ENCODE data around the gene GPC3.

GPC3 gene

DNA sequence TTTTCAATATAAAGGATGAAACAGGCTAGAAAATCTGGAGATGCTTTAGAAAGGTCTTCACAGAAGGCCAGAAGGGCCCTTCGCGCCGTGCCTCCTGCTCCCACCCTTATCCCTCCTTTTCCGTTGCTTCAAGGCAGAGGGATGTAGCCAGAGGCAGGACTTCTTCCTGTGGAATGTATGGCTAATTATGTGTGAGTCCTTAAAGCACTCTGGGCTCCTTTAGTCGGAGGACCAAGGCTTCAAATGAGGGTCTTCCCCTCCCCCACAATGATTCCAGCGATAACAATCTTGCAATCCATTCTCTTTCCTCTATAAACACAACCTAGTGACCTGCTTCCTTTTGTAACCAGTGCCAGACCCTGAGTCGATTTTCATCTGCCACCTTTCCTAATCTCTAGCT lies 103.5 kb downstream of the GPC3 start:
- H3K27me3 Mint-ChIP-seq = peaks cover 5% of the 10 kb centered on the region
- no peaks in the 10 kb centered on the region for H3K36me3 Mint-ChIP-seq (ENCODE audit: low read depth)
- H3K4me1 Mint-ChIP-seq (ENCODE audit: low read depth) = no peaks in the 10 kb centered on the region

GRCh38 chrX:133881007-133881406 lies 104.4 kb downstream of the GPC3 start:
- H3K27ac Mint-ChIP-seq = no peak overlapping the region
- H3K27me3 Mint-ChIP-seq = peaks cover 5% of the 10 kb centered on the region
- no peaks in the 10 kb centered on the region for H3K4me1 Mint-ChIP-seq (ENCODE audit: low read depth)
- H3K9me3 Mint-ChIP-seq = no peaks in the 10 kb centered on the region
- no peaks in the 10 kb centered on the region for H3K36me3 Mint-ChIP-seq (ENCODE audit: low read depth)
- H3K4me3 Mint-ChIP-seq = no peak overlapping the region

More for the DNA sequence above, 103.5 kb downstream of the GPC3 start:
- Mint-ChIP-seq H3K9me3 (no peaks in the 10 kb centered on the region), H3K4me3 (no peak overlapping the region), H3K27ac (no peak overlapping the region)

DNA sequence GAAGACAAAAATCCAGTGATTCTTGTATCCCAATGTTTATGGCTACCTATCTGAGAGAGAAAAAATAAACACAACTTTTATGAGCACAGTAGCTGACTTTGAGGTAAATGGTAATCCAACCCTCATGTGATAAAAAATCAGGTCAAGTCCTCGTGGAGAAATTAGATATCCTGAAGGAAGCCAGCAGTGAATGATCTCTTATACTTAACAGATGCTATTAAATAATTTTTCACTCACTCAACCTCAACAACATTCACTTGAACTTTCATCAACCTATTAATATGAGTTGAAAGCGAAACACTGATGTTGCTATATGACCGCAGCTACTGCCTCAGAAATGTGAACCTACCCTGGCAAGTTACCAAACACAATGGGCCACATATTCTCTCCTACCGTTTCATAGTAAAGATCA lies 105.4 kb downstream of the GPC3 start:
- Mint-ChIP-seq H3K27ac (no peak overlapping the region), H3K36me3 (ENCODE audit: low read depth) (no peaks in the 10 kb centered on the region), H3K4me1 (ENCODE audit: low read depth) (no peaks in the 10 kb centered on the region), H3K9me3 (no peaks in the 10 kb centered on the region), H3K4me3 (no peak overlapping the region), H3K27me3 (peaks cover 5% of the 10 kb centered on the region)

DNA sequence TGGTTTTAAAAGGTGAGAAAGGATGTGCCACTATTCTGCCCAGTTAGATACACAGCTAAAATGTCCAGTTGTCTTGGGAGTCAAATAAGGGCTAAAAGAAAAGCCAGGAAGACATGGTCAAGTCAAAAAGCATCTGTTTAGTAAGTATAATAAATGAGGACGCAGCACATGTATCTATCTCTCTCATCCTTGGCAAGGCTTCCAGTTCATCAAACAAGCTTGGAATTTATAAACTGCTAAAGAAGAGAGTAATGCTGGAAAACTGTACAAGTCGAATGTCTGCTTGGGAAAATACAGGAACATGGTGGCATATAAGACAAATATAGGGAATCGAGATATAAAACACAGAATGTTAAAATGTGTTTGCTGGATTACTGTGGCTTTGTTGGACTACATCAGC lies 106.7 kb downstream of the GPC3 start:
- Mint-ChIP-seq H3K4me3 (no peak overlapping the region), H3K4me1 (ENCODE audit: low read depth) (no peaks in the 10 kb centered on the region), H3K27me3 (peaks cover 5% of the 10 kb centered on the region), H3K36me3 (ENCODE audit: low read depth) (no peaks in the 10 kb centered on the region), H3K9me3 (no peaks in the 10 kb centered on the region), H3K27ac (no peak overlapping the region)

DNA sequence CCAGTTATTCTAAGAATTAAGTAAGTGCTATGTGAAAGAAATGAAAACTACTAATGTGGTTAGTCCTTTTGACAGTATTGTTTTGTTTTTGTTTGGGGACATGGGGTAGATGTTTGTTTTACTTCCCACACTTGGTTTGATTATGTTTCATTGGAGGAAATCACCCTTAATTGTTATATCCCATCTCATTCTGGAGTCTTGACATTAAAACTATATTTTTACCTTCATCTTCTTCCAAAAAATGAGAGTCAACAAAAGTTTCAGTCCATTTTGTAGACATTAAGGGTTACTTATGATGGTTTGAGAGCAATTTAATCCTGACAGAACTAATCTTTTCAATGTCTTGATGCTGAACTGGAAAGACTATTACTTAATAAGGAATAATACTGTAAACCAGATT lies 108.7 kb downstream of the GPC3 start:
- Mint-ChIP-seq H3K9me3 (no peaks in the 10 kb centered on the region), H3K27me3 (peaks cover 5% of the 10 kb centered on the region), H3K4me3 (no peak overlapping the region), H3K4me1 (ENCODE audit: low read depth) (no peaks in the 10 kb centered on the region), H3K36me3 (ENCODE audit: low read depth) (no peaks in the 10 kb centered on the region), H3K27ac (no peak overlapping the region)

DNA sequence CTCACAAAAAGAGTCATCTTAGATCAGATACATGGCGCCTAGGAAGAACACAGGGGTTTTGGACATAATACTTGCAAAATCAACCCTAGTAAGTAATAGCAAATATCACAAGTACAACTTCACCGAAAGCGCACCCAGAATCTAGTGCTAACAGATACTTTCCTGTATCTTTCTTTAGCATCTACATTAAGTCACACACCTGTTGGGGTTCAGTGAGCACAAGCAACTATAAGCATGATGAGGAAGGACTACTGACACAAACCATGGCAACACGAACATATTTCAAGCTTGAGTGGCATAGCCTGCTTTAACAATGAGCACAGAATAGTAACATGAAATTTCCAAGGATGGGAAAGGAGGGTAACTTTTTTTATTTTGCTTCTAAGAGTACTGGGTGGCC lies 116.1 kb downstream of the GPC3 start:
- Mint-ChIP-seq H3K27me3 (peaks cover 4% of the 10 kb centered on the region), H3K36me3 (ENCODE audit: low read depth) (no peaks in the 10 kb centered on the region), H3K27ac (no peak overlapping the region), H3K4me1 (ENCODE audit: low read depth) (no peaks in the 10 kb centered on the region), H3K4me3 (no peak overlapping the region), H3K9me3 (no peaks in the 10 kb centered on the region)

DNA sequence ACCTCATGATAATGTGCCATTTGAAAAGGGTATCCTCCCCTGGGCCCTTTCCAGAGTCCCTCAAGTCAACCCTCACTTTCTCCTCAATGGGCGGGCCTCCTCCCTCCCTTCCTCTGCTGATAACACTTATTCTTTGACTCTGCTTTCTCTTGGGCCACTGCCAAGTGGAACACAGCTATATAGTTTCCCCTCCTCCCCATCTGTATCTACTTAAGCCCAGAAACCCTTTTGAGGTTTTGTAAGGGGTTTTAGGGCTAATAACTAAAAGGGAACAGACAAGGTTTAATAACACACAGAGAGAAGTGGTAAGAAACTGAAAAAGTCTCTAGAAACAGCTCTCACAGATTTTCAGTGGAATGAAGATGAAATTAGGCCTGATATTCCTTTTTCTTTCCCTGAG lies 116.7 kb downstream of the GPC3 start:
- Mint-ChIP-seq H3K4me1 (ENCODE audit: low read depth) (no peaks in the 10 kb centered on the region), H3K27ac (no peak overlapping the region), H3K4me3 (no peak overlapping the region), H3K27me3 (peaks cover 4% of the 10 kb centered on the region), H3K36me3 (ENCODE audit: low read depth) (no peaks in the 10 kb centered on the region), H3K9me3 (no peaks in the 10 kb centered on the region)

GRCh38 chrX:133868250-133868649 lies 117.1 kb downstream of the GPC3 start:
- Mint-ChIP-seq H3K27me3 (peaks cover 4% of the 10 kb centered on the region), H3K4me3 (no peak overlapping the region), H3K27ac (no peak overlapping the region), H3K4me1 (ENCODE audit: low read depth) (no peaks in the 10 kb centered on the region), H3K36me3 (ENCODE audit: low read depth) (no peaks in the 10 kb centered on the region), H3K9me3 (no peaks in the 10 kb centered on the region)

- H3K36me3 Mint-ChIP-seq (ENCODE audit: low read depth) = no peaks in the 10 kb centered on the region
Measured at GRCh38 chrX:133865761-133866471, 119.5 kb downstream of the GPC3 start.

DNA sequence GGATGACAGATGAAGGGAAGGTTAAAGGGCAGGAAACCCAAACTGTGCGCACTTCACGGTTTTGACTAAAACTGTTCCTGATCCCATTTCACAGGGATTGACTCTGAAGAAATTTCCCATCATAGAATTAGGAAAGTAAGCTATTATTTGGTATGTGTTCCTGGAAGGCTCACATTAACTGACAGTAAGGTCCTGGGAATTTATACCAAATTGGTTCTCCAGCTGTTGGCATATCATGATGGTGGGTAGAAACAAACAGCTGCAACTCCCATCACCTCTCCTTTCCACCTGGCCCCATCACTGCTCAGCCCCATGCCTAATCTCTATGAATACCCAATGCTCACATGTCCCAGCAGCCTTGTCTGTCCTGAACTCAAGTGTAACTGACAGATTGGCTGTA lies 121.2 kb downstream of the GPC3 start:
- H3K4me3 Mint-ChIP-seq = no peak overlapping the region
- H3K27ac Mint-ChIP-seq = no peak overlapping the region
- no peaks in the 10 kb centered on the region for H3K36me3 Mint-ChIP-seq (ENCODE audit: low read depth)
- H3K27me3 Mint-ChIP-seq = no peaks in the 10 kb centered on the region
- H3K9me3 Mint-ChIP-seq = no peaks in the 10 kb centered on the region
- no peaks in the 10 kb centered on the region for H3K4me1 Mint-ChIP-seq (ENCODE audit: low read depth)

More at GRCh38 chrX:133865761-133866471, 119.5 kb downstream of the GPC3 start:
- Mint-ChIP-seq H3K27ac (no peak overlapping the region), H3K27me3 (no peaks in the 10 kb centered on the region), H3K4me1 (ENCODE audit: low read depth) (no peaks in the 10 kb centered on the region), H3K4me3 (no peak overlapping the region), H3K9me3 (no peaks in the 10 kb centered on the region)

GRCh38 chrX:133859860-133860259 lies 125.5 kb downstream of the GPC3 start:
- Mint-ChIP-seq H3K27me3 (no peaks in the 10 kb centered on the region), H3K9me3 (no peaks in the 10 kb centered on the region), H3K4me1 (ENCODE audit: low read depth) (no peaks in the 10 kb centered on the region)

DNA sequence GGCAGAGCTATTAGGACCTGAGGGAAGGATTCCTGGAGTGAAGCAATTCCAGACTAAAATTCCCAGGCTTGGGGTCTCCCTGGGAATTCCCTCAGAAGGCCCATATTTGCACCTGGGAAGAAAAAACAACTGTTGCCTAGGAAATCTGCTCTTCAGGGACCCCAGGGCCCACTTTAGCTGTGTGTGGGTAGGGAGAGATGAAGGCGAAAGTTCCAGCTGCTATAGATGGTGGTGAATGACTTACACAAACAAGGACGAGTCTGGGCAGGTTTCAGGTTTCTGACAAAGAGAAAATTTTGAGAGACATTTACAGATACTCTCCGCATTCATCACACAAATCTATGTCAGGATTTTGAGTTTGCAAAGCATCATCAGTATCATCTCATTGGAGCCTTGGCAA lies 126.1 kb downstream of the GPC3 start:
- H3K27ac Mint-ChIP-seq = no peak overlapping the region
- H3K4me3 Mint-ChIP-seq = no peak overlapping the region
- H3K9me3 Mint-ChIP-seq = no peaks in the 10 kb centered on the region
- H3K36me3 Mint-ChIP-seq (ENCODE audit: low read depth) = no peaks in the 10 kb centered on the region
- H3K27me3 Mint-ChIP-seq = no peaks in the 10 kb centered on the region
- H3K4me1 Mint-ChIP-seq (ENCODE audit: low read depth) = no peaks in the 10 kb centered on the region

More at GRCh38 chrX:133859860-133860259, 125.5 kb downstream of the GPC3 start:
- Mint-ChIP-seq H3K36me3 (ENCODE audit: low read depth) (no peaks in the 10 kb centered on the region), H3K4me3 (no peak overlapping the region), H3K27ac (no peak overlapping the region)

- H3K36me3 Mint-ChIP-seq (ENCODE audit: low read depth) = no peaks in the 10 kb centered on the region
- no peaks in the 10 kb centered on the region for H3K9me3 Mint-ChIP-seq
- no peak overlapping the region for H3K27ac Mint-ChIP-seq
- no peaks in the 10 kb centered on the region for H3K27me3 Mint-ChIP-seq
- H3K4me3 Mint-ChIP-seq = no peak overlapping the region
- H3K4me1 Mint-ChIP-seq (ENCODE audit: low read depth) = no peaks in the 10 kb centered on the region
Measured at GRCh38 chrX:133857640-133858269, 127.6 kb downstream of the GPC3 start.

- Mint-ChIP-seq H3K27me3 (no peaks in the 10 kb centered on the region), H3K27ac (no peak overlapping the region), H3K9me3 (no peaks in the 10 kb centered on the region), H3K36me3 (ENCODE audit: low read depth) (no peaks in the 10 kb centered on the region), H3K4me1 (ENCODE audit: low read depth) (no peaks in the 10 kb centered on the region), H3K4me3 (no peak overlapping the region)
Measured at GRCh38 chrX:133856819-133857218, 128.6 kb downstream of the GPC3 start.

- Mint-ChIP-seq H3K9me3 (no peaks in the 10 kb centered on the region), H3K36me3 (ENCODE audit: low read depth) (no peaks in the 10 kb centered on the region), H3K27ac (no peak overlapping the region), H3K4me3 (no peak overlapping the region), H3K27me3 (no peaks in the 10 kb centered on the region), H3K4me1 (ENCODE audit: low read depth) (no peaks in the 10 kb centered on the region)
Measured at GRCh38 chrX:133854290-133854689, 131.1 kb downstream of the GPC3 start.

All from stimulated activated naive CD8-positive, alpha-beta T cell treated with anti-CD3 and anti-CD28 coated beads, Interleukin-15, Interleukin-2, amounts not matched to agents 100 ng/mL and 50 ng/mL, for 24 hours (primary cell).